GM21381 (cell line): ENCODE measurements around the gene SIL1.
A peak's percentile ranks its signal among the peaks of the same experiment; 100 is the strongest.
"Not testable (repeated sequence)": the region's sequence is repeated elsewhere in the genome, so short reads cannot be mapped to it uniquely, and the experiment has no call there.

Experiments used
- ATAC-seq: cut with Tn5 transposase; IDR thresholded peaks from one replicate; pipeline ENCODE4 v1.9.1; 2021; ENCODE audit warnings: mild to moderate bottlenecking, moderate library complexity; ENCODE audit not compliant: unreplicated experiment

The SIL1 gene

GRCh38 chr5:139040081-139040480 is 158.1 kb downstream of the SIL1 start:
- no peak for ATAC-seq

- ATAC-seq = no peak
Measured at GRCh38 chr5:139038613-139039305, 159.4 kb downstream of the SIL1 start.

GRCh38 chr5:139037732-139038131 is 160.4 kb downstream of the SIL1 start:
- ATAC-seq = no peak

GRCh38 chr5:139036332-139036731 is 161.8 kb downstream of the SIL1 start:
- ATAC-seq = not testable (repeated sequence)

GRCh38 chr5:139027150-139027549 is 171.0 kb downstream of the SIL1 start:
- ATAC-seq = peak; percentile 69

- no peak for ATAC-seq
Measured at GRCh38 chr5:139025651-139026050, 172.5 kb downstream of the SIL1 start.

- ATAC-seq = no peak
Measured at GRCh38 chr5:139023286-139023685, 174.9 kb downstream of the SIL1 start.

GRCh38 chr5:139022528-139022927 is 175.6 kb downstream of the SIL1 start:
- no peak for ATAC-seq

- no peak for ATAC-seq
Measured at GRCh38 chr5:139021346-139021745, 176.8 kb downstream of the SIL1 start.

- ATAC-seq = no peak
Measured at GRCh38 chr5:139019880-139020279, 178.3 kb downstream of the SIL1 start.

- ATAC-seq = no peak
Measured at GRCh38 chr5:139019211-139019610, 179.0 kb downstream of the SIL1 start.

- no peak for ATAC-seq
Measured at GRCh38 chr5:139017624-139018023, 180.5 kb downstream of the SIL1 start.

- ATAC-seq = no peak
Measured at GRCh38 chr5:139016186-139016585, 182.0 kb downstream of the SIL1 start.

- ATAC-seq = no peak
Measured at GRCh38 chr5:139014726-139015125, 183.4 kb downstream of the SIL1 start.

- no peak for ATAC-seq
Measured at GRCh38 chr5:139012176-139012575, 186.0 kb downstream of the SIL1 start.

- not testable (repeated sequence) for ATAC-seq
Measured at GRCh38 chr5:139011156-139011555, 187.0 kb downstream of the SIL1 start.

GRCh38 chr5:139004374-139005307 is 193.5 kb downstream of the SIL1 start:
- no peak for ATAC-seq

- ATAC-seq = no peak
Measured at GRCh38 chr5:138999674-139000073, 198.5 kb downstream of the SIL1 start.

- ATAC-seq = no peak
Measured at GRCh38 chr5:138998521-138998920, 199.6 kb downstream of the SIL1 start.

- no peak for ATAC-seq
Measured at GRCh38 chr5:138996120-138996519, 202.0 kb downstream of the SIL1 start.

- no peak for ATAC-seq
Measured at GRCh38 chr5:138990986-138991590, 207.1 kb downstream of the SIL1 start.

GRCh38 chr5:138989720-138990119 is 208.4 kb downstream of the SIL1 start:
- ATAC-seq = no peak
